Gastroesophageal sphincter (tissue), 4 donors: ENCODE data around the gene VMAC. TPM values are rescaled to one million over a fixed set of nuclear protein-coding genes. Genes with fewer than 3 reads are reported as not detected.
"Not testable (repeated sequence)": the region's sequence is repeated elsewhere in the genome, so short reads cannot be mapped to it uniquely, and the experiment has no call there.

ENCODE experiments used
- ATAC-seq: fragments of 150-250 bp; one replicate; pipeline ENCODE4 v1.9.1; 2016; ENCODE audit warnings: mild to moderate bottlenecking, moderate library complexity
- H3K27ac ChIP-seq, 4 donors: fragments of 200-600 bp; sonication (generic) in 3 of 4; 1 replicate in 3 of 4; 2 replicates in 1 of 4; pipeline ENCODE4 v1.5.1; 2016 to 2019
- H3K27me3 ChIP-seq: fragments of 200-600 bp; sonication (generic); one replicate; pipeline ENCODE4 v1.5.1; 2019
- H3K36me3 ChIP-seq, 2 donors: fragments of 200-600 bp; sonication (generic); one replicate each; pipeline ENCODE4 v1.5.1; 2019; ENCODE audit warnings: control low read depth in 1 of 2
- H3K4me1 ChIP-seq, 3 donors: fragments of 200-600 bp; sonication (generic); 1 replicate in 2 of 3; 2 replicates in 1 of 3; pipeline ENCODE4 v1.5.1; 2016 to 2019; ENCODE audit warnings: control low read depth in 2 of 3
- H3K4me3 ChIP-seq, 2 donors: fragments of 200-600 bp; sonication (generic); one replicate each; pipeline ENCODE4 v1.5.1; 2019; ENCODE audit warnings: mild to moderate bottlenecking in 1 of 2, moderate library complexity in 1 of 2
- H3K9me3 ChIP-seq, 3 donors: fragments of 200-600 bp; sonication (generic); one replicate each; pipeline ENCODE4 v1.5.1; 2017 to 2019; ENCODE audit warnings: control low read depth in 2 of 3
- EP300 ChIP-seq: sonication (generic); formaldehyde crosslinking; IDR thresholded peaks from one replicate; pipeline ENCODE4 v1.6.1; 2017; ENCODE audit warnings: antibody characterized with exemption, mild to moderate bottlenecking
- POLR2A ChIP-seq, 2 donors: fragments of 450-650 bp; IDR thresholded peaks; one replicate each; pipeline ENCODE4 v1.6.1; 2017; ENCODE audit warnings: antibody characterized with exemption in 2 of 2, mild to moderate bottlenecking in 2 of 2, moderate library complexity in 1 of 2
- POLR2AphosphoS5 ChIP-seq: sonication (generic); formaldehyde crosslinking; IDR thresholded peaks from one replicate; pipeline ENCODE4 v1.6.1; 2017; ENCODE audit warnings: antibody characterized with exemption
- WGBS, 2 donors: methylation state at CpG; one replicate each; pipeline ENCODE4 v1.1.5; 2018; ENCODE audit warnings: low coverage in 1 of 2; 5-methylcytosine and 5-hydroxymethylcytosine counted together
- total RNA-seq, 4 donors: library from RNA; depleted of rRNA; stranded (reverse); fragments of >200 nt; gene quantifications; one replicate each; pipeline ENCODE4 v1.1.0, GENCODE V29; 2016
- TF ChIP-seq, protein P1 (sequence below), 4 experiments: fragments of 200-600 bp in 2 of 4; fragments of 450-650 bp in 2 of 4; sonication (generic) in 1 of 4; IDR thresholded peaks; one replicate each; pipeline ENCODE4 v1.5.1; 2017 to 2019; ENCODE audit warnings: antibody characterized with exemption in 4 of 4, mild to moderate bottlenecking in 2 of 4, moderate library complexity in 2 of 4

VMAC gene
- total RNA-seq, 4 donors from 2014 or later = 5.0 to 9.3 (median 8.0) TPM

GRCh38 chr19:5870986-5871394 lies 33.7 kb upstream of the VMAC start:
- H3K27me3 ChIP-seq = no peaks in the 10 kb centered on the region
- no peaks in the 10 kb centered on the region for H3K4me1 ChIP-seq
- H3K4me3 ChIP-seq = no peak overlapping the region
- H3K27ac ChIP-seq = no peak overlapping the region
- TF ChIP-seq, protein P1, sequence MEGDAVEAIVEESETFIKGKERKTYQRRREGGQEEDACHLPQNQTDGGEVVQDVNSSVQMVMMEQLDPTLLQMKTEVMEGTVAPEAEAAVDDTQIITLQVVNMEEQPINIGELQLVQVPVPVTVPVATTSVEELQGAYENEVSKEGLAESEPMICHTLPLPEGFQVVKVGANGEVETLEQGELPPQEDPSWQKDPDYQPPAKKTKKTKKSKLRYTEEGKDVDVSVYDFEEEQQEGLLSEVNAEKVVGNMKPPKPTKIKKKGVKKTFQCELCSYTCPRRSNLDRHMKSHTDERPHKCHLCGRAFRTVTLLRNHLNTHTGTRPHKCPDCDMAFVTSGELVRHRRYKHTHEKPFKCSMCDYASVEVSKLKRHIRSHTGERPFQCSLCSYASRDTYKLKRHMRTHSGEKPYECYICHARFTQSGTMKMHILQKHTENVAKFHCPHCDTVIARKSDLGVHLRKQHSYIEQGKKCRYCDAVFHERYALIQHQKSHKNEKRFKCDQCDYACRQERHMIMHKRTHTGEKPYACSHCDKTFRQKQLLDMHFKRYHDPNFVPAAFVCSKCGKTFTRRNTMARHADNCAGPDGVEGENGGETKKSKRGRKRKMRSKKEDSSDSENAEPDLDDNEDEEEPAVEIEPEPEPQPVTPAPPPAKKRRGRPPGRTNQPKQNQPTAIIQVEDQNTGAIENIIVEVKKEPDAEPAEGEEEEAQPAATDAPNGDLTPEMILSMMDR (IDR thresholded peaks at IDR 0.05) = no peak
- peak; percentile 48 for TF ChIP-seq POLR2AphosphoS5
- 76 to 84% methylated on average over 9 to 10 of the region's 12 CpGs for WGBS, 2 donors
- no peaks in the 10 kb centered on the region for H3K9me3 ChIP-seq
- H3K36me3 ChIP-seq = no peaks in the 10 kb centered on the region
- ATAC-seq = no peak

GRCh38 chr19:5873617-5874199 lies 31.0 kb upstream of the VMAC start:
- Histone ChIP-seq H3K9me3 (no peaks in the 10 kb centered on the region), H3K36me3 (no peaks in the 10 kb centered on the region), H3K4me1 (peaks cover 0 to 9% (median 0%) of the 10 kb centered on the region in 3 donors), H3K27me3 (peaks cover 6% of the 10 kb centered on the region), H3K4me3 (no peak overlapping the region), H3K27ac (no peak overlapping the region)
- 80 to 93% methylated on average over 2 to 3 of the region's 12 CpGs for WGBS, 2 donors
- ATAC-seq = no peak
- no peak for TF ChIP-seq EP300
- TF ChIP-seq POLR2AphosphoS5 = no peak
- TF ChIP-seq, protein P1 (IDR thresholded peaks at IDR 0.05) = no peak
- no peak for TF ChIP-seq POLR2A (IDR thresholded peaks at IDR 0.05)

- peaks cover 0 to 17% (median 0%) of the 10 kb centered on the region in 3 donors for H3K4me1 ChIP-seq
- H3K4me3 ChIP-seq, H3K36me3 ChIP-seq, H3K9me3 ChIP-seq, H3K27ac ChIP-seq, ATAC-seq, H3K27me3 ChIP-seq: not testable (repeated sequence)
- 74 to 100% methylated on average over 1 to 7 of the region's 7 CpGs for WGBS, 2 donors
These were observed 30.2 kb upstream of the VMAC start for GRCh38 chr19:5874496-5874895.

- Histone ChIP-seq H3K9me3 (no peaks in the 10 kb centered on the region), H3K27ac (peak overlapping the region in 1 of 4 donors; percentile 88), H3K4me3 (no peak overlapping the region), H3K36me3 (no peaks in the 10 kb centered on the region), H3K27me3 (peaks cover 6% of the 10 kb centered on the region), H3K4me1 (peaks cover 0 to 46% (median 12%) of the 10 kb centered on the region in 3 donors)
- ATAC-seq = no peak
- WGBS, 2 donors = 68% methylated on average over 5 of the region's 8 CpGs; no CpG with 5 or more reads in 1 of the 2 donors
- TF ChIP-seq, protein P1 (IDR thresholded peaks at IDR 0.05) = no peak
- TF ChIP-seq EP300 = no peak
- TF ChIP-seq POLR2AphosphoS5 = no peak
- no peak for TF ChIP-seq POLR2A (IDR thresholded peaks at IDR 0.05)
These were observed 27.2 kb upstream of the VMAC start for GRCh38 chr19:5877427-5877826.

GRCh38 chr19:5877882-5878281 lies 26.8 kb upstream of the VMAC start:
- Histone ChIP-seq H3K4me1 (peaks cover 0 to 50% (median 12%) of the 10 kb centered on the region in 3 donors), H3K27me3 (peaks cover 6% of the 10 kb centered on the region), H3K4me3 (no peak overlapping the region), H3K36me3 (no peaks in the 10 kb centered on the region), H3K9me3 (no peaks in the 10 kb centered on the region), H3K27ac (peak overlapping the region in 1 of 4 donors; percentile 88)
- TF ChIP-seq POLR2AphosphoS5 = no peak
- TF ChIP-seq EP300 = no peak
- TF ChIP-seq, protein P1 (IDR thresholded peaks at IDR 0.05) = no peak
- no peak for TF ChIP-seq POLR2A (IDR thresholded peaks at IDR 0.05)
- 57 to 79% methylated on average over 5 to 6 of the region's 9 CpGs for WGBS, 2 donors
- no peak for ATAC-seq
